ENCODE measurements around the gene POU2F1. TPM values are rescaled to one million over a fixed set of nuclear protein-coding genes. Genes with fewer than 3 reads are reported as not detected.

The POU2F1 gene
- total RNA-seq, 4 donors from 2014 or later, result 11.5 to 23.1 (median 17.0) TPM

DNA sequence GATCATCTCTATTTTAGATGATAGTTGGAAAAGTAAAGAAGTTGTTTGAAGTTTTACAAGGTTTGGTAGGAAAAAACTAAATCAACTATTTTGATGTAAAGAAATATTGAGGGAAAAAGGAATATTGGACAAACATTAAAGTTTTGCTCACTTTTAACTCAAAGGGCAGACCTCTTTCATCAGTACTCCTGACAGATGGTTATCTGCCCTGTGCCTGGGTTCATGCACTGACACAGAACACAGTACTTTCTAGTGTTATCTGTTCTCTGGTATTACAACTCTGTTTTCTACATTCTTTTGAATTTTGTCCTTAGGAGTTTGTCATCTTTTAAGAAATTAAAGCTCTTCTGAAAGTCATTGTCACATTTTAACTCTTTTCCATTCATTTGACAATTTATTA, 118.7 kb downstream of the POU2F1 start:
- no peaks in the 10 kb centered on the region for H3K27me3 ChIP-seq
- H3K36me3 ChIP-seq, result no peaks in the 10 kb centered on the region
- H3K9me3 ChIP-seq, result peaks cover 0 to 6% (median 0%) of the 10 kb centered on the region in 4 donors
- H3K4me1 ChIP-seq, result no peaks in the 10 kb centered on the region
- H3K27ac ChIP-seq, result no peak overlapping the region
- H3K4me3 ChIP-seq, result no peak overlapping the region
- DNase-seq, result no peak
- TF ChIP-seq, protein P1, sequence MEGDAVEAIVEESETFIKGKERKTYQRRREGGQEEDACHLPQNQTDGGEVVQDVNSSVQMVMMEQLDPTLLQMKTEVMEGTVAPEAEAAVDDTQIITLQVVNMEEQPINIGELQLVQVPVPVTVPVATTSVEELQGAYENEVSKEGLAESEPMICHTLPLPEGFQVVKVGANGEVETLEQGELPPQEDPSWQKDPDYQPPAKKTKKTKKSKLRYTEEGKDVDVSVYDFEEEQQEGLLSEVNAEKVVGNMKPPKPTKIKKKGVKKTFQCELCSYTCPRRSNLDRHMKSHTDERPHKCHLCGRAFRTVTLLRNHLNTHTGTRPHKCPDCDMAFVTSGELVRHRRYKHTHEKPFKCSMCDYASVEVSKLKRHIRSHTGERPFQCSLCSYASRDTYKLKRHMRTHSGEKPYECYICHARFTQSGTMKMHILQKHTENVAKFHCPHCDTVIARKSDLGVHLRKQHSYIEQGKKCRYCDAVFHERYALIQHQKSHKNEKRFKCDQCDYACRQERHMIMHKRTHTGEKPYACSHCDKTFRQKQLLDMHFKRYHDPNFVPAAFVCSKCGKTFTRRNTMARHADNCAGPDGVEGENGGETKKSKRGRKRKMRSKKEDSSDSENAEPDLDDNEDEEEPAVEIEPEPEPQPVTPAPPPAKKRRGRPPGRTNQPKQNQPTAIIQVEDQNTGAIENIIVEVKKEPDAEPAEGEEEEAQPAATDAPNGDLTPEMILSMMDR (IDR thresholded peaks at IDR 0.05), result no peak
- TF ChIP-seq POLR2A (IDR thresholded peaks at IDR 0.05), result no peak

DNA sequence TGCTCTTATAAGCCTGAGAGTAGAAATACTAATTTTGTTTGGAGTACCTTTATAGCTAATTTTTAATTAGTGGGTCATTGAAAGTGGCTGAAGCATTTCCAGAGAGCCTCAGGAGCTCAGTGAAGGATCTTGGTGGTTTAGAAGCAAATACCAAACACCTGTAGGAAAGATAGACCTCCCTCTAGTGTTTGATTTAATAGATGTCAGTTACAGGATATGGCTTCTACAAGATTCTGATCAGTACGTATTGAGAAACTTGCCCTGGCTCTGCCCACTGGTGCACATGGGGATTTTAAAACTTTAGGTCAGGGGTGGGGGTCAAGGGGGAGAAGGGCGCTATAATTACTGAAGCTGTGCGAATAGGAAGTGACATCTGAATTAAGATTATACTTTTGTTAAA, 122.2 kb downstream of the POU2F1 start:
- Histone ChIP-seq H3K4me1 (no peaks in the 10 kb centered on the region), H3K36me3 (no peaks in the 10 kb centered on the region), H3K27ac (no peak overlapping the region), H3K9me3 (no peaks in the 10 kb centered on the region), H3K27me3 (no peaks in the 10 kb centered on the region), H3K4me3 (no peak overlapping the region)
- DNase-seq, result no peak
- no peak for TF ChIP-seq POLR2A (IDR thresholded peaks at IDR 0.05)
- TF ChIP-seq, protein P1 (IDR thresholded peaks at IDR 0.05), result peak in 4 of 6 experiments; percentile 29 to 58 (median 53)

DNA sequence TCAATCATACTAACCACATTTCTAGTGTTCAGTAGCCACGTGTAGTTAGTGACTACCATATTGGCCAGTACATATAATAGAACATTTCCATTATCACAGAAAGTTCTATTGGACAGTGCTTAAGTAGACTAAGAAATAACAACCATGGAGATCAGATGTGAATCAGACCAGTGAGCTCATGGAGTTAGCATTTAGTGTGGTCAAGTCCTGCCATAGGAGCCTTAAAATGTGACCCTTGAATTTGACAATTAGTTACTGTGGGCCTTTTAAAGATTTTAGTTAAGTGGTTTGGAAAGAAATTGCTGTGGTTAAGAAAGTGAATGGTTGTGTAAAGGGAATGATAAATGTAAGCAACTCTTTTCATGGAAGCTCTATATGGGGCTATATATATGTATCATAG, 123.4 kb downstream of the POU2F1 start:
- no peaks in the 10 kb centered on the region for H3K9me3 ChIP-seq
- no peak for TF ChIP-seq POLR2A (IDR thresholded peaks at IDR 0.05)
- TF ChIP-seq, protein P1 (IDR thresholded peaks at IDR 0.05), result no peak
- no peaks in the 10 kb centered on the region for H3K36me3 ChIP-seq
- H3K4me3 ChIP-seq, result no peak overlapping the region
- H3K27me3 ChIP-seq, result no peaks in the 10 kb centered on the region
- H3K27ac ChIP-seq, result no peak overlapping the region
- no peak for DNase-seq
- no peaks in the 10 kb centered on the region for H3K4me1 ChIP-seq

DNA sequence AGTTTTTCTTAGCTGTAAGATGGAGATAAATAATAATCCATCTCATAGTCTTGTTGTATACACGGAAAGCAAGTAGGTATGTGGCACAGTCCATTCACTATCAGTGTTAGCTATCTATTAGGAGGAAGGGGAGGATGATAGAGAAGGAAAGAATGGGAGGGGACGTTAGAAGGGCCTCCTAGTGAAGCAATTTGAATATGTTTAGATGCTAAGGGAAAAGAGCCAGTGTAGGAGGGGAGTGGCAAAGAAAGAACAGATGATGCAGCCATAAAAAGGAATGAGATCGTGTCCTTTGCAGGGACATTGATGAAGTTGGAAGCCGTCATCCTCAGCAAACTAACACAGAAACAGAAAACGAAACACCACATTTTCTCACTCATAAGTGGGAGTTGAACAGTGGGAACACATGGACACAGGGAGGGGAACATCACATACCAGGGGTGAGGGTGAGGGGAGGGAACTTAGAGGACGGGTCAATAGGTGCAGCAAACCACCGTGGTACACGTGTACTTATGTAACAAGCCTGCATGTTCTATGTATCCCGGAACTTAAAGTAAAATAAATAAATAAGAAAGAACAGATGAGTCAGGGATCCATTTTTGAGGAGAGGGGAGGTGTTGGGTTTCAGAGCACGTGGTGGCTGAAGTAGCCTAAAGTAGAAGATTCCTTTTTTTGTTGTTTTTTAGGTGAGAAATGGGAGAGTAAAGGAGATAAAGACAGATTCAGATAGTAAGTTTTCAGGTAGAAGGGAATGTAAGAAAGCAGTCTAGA, 124.1 kb downstream of the POU2F1 start:
- no peak for DNase-seq
- Histone ChIP-seq H3K27me3 (no peaks in the 10 kb centered on the region), H3K27ac (no peak overlapping the region), H3K9me3 (no peaks in the 10 kb centered on the region), H3K36me3 (no peaks in the 10 kb centered on the region), H3K4me1 (no peaks in the 10 kb centered on the region), H3K4me3 (no peak overlapping the region)
- TF ChIP-seq, protein P1 (IDR thresholded peaks at IDR 0.05), result no peak
- no peak for TF ChIP-seq POLR2A (IDR thresholded peaks at IDR 0.05)

DNA sequence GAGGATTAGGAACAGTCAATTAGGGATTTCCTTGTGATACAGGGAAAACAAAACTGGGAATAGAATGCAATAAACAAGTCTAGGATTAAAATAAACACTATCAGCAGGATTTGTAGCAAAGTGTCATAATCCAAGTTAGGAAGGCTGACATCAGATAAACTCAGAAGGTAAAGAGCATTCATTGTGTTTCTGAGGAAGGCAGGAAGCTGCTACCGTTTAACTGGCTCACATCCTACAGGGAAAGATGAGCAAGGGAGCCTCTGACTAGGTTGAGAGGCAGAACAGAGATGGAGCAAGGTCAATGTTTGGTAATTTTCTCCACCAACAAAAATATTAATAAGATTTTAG, 124.7 kb downstream of the POU2F1 start:
- H3K27me3 ChIP-seq, result no peaks in the 10 kb centered on the region
- no peak for DNase-seq
- TF ChIP-seq POLR2A (IDR thresholded peaks at IDR 0.05), result no peak
- TF ChIP-seq, protein P1 (IDR thresholded peaks at IDR 0.05), result no peak
- no peak overlapping the region for H3K27ac ChIP-seq
- no peaks in the 10 kb centered on the region for H3K4me1 ChIP-seq
- H3K9me3 ChIP-seq, result no peaks in the 10 kb centered on the region
- no peaks in the 10 kb centered on the region for H3K36me3 ChIP-seq
- no peak overlapping the region for H3K4me3 ChIP-seq

Measured in Peyer's patch (tissue), 4 donors.